Measurements from ENCODE around the gene AURKA. TPM values are rescaled to one million over a fixed set of nuclear protein-coding genes. Genes with fewer than 3 reads are reported as not detected.

Gene AURKA
- total and polyA plus RNA-seq, 9 of the 15 experiments (the other 6 are each of a cell fraction or from before 2014, with no cell fraction given) = 72.7 to 162 (median 113) TPM

DNA sequence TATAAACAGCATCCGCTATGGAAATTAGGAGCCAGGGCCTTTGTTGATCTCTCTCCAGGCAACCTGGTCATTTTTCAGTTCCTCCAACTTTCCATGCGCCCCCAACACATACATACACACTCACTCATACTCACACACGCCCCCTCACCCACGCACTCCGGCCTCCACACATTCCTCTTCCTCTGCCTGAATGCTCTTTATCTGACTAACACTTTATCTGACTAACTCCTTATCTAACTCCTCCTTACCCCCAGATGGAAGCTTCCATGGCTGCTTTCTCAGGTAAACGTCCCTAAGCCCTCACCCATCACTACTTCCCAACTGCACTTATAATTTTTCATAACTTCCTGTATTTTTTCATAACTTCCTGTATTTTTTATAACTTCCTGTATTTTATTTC is 37.5 kb upstream of the AURKA start (continued):
- no peak for TF ChIP-seq ZNF609 (CRISPR knock-in tag; IDR thresholded peaks at IDR 0.05; ENCODE audit: borderline replicate concordance)
- TF ChIP-seq RBBP5 (IDR thresholded peaks at IDR 0.05; ENCODE audit: borderline replicate concordance, insufficient read depth, low read length, poor library complexity, severe bottlenecking) = no peak
- TF ChIP-seq PRMT5 (CRISPR knock-in tag; IDR thresholded peaks at IDR 0.05) = no peak
- peak; percentile 93 for TF ChIP-seq CBFA2T3 (IDR thresholded peaks at IDR 0.05)
- TF ChIP-seq SAFB2 (IDR thresholded peaks at IDR 0.05; ENCODE audit: borderline replicate concordance, low read depth, low read length, severe bottlenecking) = no peak
- TF ChIP-seq ZNF639 (CRISPR knock-in tag; conservative IDR thresholded peaks at IDR 0.05 in 1 of 2, IDR thresholded peaks at IDR 0.05 in 1 of 2) = no peak
- peak; percentile 44 for TF ChIP-seq PRDM10 (IDR thresholded peaks at IDR 0.05; ENCODE audit: partially characterized antibody)
- no peak for TF ChIP-seq STAT5B (CRISPR knock-in tag; IDR thresholded peaks at IDR 0.05)
- no peak for TF ChIP-seq PYGO2 (tag; IDR thresholded peaks at IDR 0.05)
- TF ChIP-seq, protein P1, sequence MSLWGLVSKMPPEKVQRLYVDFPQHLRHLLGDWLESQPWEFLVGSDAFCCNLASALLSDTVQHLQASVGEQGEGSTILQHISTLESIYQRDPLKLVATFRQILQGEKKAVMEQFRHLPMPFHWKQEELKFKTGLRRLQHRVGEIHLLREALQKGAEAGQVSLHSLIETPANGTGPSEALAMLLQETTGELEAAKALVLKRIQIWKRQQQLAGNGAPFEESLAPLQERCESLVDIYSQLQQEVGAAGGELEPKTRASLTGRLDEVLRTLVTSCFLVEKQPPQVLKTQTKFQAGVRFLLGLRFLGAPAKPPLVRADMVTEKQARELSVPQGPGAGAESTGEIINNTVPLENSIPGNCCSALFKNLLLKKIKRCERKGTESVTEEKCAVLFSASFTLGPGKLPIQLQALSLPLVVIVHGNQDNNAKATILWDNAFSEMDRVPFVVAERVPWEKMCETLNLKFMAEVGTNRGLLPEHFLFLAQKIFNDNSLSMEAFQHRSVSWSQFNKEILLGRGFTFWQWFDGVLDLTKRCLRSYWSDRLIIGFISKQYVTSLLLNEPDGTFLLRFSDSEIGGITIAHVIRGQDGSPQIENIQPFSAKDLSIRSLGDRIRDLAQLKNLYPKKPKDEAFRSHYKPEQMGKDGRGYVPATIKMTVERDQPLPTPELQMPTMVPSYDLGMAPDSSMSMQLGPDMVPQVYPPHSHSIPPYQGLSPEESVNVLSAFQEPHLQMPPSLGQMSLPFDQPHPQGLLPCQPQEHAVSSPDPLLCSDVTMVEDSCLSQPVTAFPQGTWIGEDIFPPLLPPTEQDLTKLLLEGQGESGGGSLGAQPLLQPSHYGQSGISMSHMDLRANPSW (CRISPR knock-in tag; IDR thresholded peaks at IDR 0.05) = no peak

All from K562 (cell line).